Measurements from ENCODE around the gene TUBB4B.

GRCh38 chr9:137220317-137221094, 20.6 kb upstream of the TUBB4B start:
- TF ChIP-seq CTCF (IDR thresholded peaks at IDR 0.05 in 8 of 11, conservative IDR thresholded peaks at IDR 0.05 in 3 of 11) (no peak), POLR2A (IDR thresholded peaks at IDR 0.05) (no peak)
